EL (cell line): Measurements from ENCODE around the gene SDR42E2.
"Not testable (repeated sequence)": the region's sequence is repeated elsewhere in the genome, so short reads cannot be mapped to it uniquely, and the experiment has no call there.

ENCODE experiments used
- DNase-seq: peaks from one replicate; pipeline ENCODE4 v3.0.0-alpha.2; 2016

SDR42E2 gene

DNA sequence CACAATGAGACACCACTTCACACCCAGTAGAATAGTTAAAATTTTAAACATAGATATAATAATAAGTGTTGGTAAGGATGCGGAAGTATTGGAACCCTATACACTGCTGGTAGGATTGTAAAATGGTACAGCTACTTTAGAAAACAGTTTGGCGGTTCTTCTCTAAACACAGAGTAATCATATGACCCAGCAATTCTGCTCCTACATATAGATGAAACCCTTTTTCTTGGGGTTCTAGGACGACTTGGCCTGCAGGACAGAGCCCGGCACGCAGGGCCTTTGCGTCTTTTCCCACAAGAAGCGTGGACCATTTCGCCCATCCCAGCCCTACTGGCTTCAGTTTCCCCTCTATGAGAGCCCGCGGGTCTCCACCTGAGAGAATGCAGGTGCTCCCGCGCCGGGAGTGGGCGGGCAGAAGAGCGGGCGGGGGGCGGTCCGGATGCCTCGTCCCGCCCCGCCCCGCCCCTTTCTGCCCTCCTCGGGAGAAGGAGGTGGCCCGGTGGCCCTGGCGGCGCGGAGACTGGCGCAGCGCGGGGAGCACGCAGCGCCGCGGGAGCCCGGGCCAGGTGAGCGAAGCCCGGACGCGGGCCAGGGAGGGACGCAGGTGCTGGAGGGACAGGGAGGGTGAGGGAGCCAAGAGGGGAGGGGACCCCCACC lies at the start of gene SDR42E2:
Gene SDR42E2, plus strand, starts transcription at position 508 of the 657 bp plus-strand sequence. CDS start 3,077 bp downstream, outside the sequence.
- no peak for DNase-seq

- no peak for DNase-seq
Observed at GRCh38 chr16:22116095-22116700, 46.1 kb upstream of the SDR42E2 start.

- DNase-seq: no peak
Observed at GRCh38 chr16:22117609-22118008, 44.7 kb upstream of the SDR42E2 start.

- no peak for DNase-seq
Observed at GRCh38 chr16:22120440-22120839, 41.9 kb upstream of the SDR42E2 start.

GRCh38 chr16:22122239-22122638 lies 40.1 kb upstream of the SDR42E2 start:
- DNase-seq: no peak

DNA sequence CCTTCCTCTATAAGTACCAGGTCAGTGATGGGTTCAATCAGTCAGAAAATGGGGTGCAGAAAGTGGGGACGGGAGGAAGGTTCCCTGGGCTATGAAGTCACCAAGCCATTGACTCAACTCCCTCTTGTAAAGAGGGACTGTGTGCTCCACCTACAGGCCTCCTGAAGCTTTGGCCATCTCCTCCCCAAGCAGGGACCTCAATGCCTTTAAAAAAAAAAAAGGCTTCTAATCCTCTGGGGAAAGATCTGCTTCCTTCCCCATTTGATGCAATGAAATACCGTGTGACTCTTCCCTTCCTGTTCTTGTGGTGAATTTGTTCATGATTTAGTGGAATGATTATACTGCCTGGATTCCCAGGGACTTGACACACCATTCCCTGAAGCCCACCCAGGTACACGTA lies 39.2 kb upstream of the SDR42E2 start:
- DNase-seq: no peak

GRCh38 chr16:22123759-22124490 lies 38.4 kb upstream of the SDR42E2 start:
- no peak for DNase-seq

DNA sequence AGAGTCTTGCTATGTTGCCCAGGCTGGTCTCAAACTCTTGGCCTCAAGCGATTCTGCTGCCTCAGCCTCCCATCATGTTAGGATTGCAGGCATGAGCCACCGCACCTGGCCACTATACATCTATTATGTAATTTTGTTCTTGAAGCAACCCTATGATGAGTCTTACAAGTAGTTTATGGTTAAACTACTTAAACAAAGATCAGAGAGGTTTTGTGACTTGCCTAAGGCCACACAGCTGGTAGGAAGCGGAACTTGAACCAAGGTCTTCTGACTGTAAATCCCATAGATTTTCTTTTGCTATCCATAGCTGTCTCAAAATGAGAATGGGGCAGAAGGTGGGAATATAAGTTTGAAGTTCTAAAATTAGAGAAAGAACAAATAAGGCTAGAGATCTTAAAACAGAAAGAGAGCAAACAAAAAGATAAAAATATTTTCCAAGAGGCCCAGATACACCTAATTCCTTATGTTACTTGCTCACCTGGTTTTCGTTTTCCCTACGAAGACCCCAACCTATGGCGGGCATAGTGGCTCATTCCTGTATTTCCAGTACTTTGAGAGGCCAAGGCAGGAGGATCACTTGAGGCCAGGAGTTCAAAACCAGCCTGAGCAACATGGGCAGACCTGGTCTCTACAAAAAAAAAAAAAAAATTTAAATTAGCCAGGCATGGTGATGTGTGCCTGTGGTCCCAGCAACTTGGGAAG lies 37.6 kb upstream of the SDR42E2 start:
- no peak for DNase-seq

DNA sequence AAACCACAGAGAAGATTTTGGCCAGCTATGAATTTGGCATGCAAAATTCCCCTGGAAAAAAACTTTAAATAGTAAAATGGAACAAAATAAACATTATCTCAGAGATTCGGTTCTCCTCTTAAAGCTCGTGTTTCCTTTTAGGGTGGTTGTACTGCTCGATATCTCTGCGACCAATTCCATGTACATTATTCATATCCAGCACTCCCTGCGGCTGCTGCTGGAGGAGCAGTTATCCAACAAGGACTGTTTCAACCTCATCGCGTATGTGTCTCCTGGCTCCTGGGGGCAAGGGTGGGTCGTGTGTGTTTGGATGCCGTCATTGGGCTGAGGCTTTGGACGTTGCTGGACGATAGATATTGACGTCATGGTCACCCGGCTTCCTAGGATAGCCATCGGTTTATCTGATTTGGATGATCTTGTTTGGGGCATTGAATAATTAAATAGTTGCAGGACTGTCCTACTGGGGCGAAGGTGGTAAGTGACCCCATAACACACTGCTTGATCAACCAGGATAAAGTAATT lies 36.2 kb upstream of the SDR42E2 start:
- no peak for DNase-seq

- DNase-seq: not testable (repeated sequence)
Observed at GRCh38 chr16:22128537-22128936, 33.8 kb upstream of the SDR42E2 start.

DNA sequence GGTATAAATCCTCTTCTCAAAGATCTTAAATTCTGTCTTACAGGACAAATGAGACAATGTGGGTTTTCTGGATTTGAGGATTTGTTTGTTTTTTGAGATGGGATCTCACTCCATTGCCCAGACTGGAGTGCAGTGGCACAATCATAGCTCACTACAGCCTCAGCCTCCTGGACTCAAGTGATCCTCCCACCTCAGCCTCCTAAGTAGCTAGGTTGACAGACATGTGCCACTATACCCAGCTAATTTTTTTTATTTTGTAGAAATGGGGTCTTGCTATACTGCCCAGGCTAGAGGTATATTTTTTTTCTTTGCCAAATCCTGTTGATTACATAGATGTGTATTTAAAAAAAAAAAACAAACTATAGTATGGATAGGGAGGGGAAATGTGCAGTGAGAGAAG lies 31.8 kb upstream of the SDR42E2 start:
- no peak for DNase-seq

DNA sequence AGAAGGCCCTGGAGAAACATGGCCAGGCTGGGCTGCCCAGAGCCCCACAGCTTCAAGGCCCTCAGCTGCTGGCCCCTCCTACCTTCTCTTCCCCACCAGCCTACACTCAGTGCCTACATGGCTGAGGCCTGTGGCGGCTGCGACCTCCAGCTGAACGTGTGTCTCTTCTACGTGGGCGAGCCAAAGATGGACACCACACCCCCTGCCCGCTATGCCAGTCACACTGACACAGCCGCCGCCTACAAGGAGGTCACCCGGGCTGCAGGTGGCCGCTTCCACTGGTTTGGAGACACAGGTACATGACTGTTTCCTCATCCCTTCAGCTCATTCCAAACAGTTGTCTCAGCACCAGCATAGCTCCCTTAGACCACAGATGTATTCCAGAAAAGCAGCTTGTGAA lies 29.5 kb upstream of the SDR42E2 start:
- no peak for DNase-seq

- DNase-seq: no peak
Observed at GRCh38 chr16:22138482-22138881, 23.8 kb upstream of the SDR42E2 start.

DNA sequence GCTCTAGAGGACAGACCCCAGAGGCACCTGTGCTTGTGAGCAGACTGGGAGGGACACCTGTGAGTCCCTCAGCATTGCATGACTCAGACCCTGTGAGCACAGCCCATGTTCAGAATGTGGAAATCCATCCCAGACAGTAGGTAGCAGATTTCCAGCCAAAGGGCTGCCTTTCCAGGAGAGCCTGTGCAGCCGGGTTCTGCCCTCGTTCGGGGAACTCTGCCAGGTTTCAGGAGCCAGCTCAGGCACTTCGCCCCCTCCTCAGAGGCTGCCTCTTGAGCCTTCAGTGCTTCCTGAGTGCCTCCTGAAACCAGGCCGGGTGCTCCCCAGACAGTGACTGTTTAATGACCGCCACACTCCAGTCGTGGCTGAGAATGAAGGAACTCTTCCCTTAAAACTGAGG lies 23.3 kb upstream of the SDR42E2 start:
- DNase-seq: no peak

- no peak for DNase-seq
Observed at GRCh38 chr16:22139732-22140131, 22.6 kb upstream of the SDR42E2 start.

DNA sequence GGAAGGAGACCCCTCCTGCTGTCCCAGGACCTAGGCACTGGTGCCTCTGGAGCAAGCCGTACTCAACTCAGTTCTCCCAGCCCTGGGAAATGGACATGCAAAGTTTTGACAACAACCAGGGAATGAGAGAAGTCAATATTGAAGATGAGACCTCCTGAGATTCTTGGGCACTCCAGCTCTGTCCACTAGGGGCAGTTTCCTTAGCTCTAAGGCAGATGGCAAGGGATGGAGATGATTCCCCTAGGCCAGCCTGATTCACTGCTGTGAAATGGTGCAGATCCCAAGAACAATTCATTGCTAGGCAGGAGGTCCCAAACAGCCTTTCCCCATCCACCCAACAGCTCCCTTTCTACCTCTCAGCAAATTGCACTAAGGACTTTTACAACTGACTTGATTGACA lies 20.5 kb upstream of the SDR42E2 start:
- peak; percentile 39 for DNase-seq

GRCh38 chr16:22144520-22144919 lies 17.8 kb upstream of the SDR42E2 start:
- DNase-seq: no peak

DNA sequence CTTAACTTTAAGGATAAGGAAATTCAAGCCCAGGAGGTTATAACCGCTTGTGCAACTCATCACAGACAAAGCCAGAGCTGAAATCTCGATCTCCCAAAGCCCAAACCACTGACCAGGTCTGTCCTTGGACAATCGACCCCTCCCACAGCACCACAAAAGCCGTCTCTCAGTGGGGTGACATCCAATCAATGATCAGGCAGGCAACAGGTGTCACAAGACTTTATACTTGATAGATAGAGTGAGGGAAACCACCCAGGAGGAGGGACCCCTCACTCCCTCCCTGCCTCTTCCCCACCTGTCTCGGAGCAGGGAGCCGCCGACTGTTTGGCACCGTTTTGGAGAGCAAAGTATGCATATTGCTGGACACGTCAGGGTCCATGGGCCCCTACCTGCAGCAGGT lies 14.5 kb upstream of the SDR42E2 start:
- DNase-seq: no peak

DNA sequence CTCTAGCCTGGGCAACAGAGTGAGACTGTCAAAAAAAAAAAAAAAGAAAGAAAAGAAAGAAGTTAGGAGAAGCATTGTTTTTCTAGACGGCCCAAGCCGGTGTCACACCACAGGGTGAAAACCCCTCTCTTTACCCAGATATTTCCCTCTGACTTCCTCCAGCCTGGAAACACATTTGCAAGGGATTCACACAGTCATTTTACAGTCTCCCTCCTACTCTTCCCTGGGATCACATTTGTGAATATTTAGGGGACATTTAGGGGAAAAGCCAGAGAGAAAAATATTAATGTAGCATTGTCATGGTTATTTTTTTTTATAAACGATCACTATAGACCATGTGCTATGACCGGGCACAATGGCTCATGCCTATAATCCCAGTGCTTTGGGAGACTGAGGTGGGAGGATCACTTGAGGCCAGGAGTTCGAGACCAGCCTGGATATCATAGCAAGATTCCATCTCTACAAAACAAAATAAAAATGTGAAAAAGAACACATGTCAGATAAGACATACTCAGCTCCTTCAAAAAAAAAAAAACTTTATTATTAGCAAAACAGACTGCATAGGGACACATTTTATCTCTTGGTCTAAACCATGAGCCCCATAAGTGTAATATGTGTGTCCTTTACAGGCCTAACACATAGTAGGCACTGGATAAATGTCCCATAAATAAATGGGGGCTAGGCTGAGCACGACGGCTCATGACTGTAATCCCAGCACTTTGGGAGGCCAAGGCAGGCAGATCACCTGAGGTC lies 10.9 kb upstream of the SDR42E2 start:
- DNase-seq: no peak

DNA sequence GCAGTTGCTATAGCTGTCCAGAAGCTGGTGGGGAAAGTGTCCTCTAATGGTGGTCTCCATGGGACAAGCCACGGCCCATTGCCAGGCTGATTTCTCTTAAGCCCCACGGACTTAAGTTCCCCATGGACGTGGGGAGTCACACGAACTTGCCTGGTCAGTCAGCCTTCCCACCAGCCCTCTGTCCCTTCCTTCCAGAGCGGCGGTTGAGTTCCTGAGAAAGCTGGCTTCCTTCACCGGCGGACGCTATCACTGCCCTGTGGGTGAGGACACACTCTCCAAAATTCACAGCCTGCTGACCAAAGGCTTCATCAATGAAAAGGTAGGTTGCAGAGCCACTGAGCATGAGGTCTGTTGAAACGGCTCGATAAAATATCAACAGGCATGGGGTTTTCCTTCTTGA lies 10.0 kb upstream of the SDR42E2 start:
- no peak for DNase-seq

DNA sequence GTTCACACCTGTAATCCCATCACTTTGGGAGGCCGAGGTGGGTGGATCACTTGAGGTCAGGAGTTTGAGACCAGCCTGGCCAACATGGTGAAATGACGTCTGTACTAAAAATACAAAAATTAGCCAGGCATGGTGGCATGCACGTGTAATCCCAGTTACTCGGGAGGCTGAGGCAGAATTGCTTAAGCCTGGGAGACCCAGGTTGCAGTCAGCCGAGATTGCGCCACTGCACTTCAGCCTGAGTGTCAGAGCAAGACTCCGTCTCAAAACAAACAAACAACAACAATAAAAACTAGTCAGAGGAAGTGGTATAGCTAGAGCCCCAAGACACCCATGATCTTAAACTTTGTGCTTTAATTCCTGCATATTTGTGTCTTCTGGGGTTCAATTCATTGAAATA lies 9.2 kb upstream of the SDR42E2 start:
- DNase-seq: not testable (repeated sequence)

DNA sequence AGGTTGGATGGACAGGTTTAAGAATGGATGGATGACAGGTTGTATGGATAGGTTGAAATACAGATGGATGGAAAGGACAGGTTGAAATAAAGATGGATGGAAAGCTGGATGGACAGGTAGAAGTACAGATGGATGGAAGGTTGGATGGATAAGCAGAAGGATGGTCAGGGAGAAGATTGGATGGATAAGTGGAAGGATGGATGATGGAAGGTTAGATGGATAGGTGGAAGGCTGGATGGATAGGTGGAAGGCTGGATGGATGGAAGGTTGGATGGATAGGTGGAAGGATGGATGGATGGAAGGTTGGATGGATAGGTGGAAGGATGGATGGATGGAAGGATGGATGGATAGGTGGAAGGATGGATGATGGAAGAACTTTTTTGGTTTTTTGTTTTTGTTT lies 905 bp upstream of the SDR42E2 start:
- DNase-seq: no peak

- no peak for DNase-seq
Observed at GRCh38 chr16:22162656-22163009, 327 bp downstream of the SDR42E2 start.
